Activated naive CD8-positive, alpha-beta T cell treated with anti-CD3 and anti-CD28 coated beads, Interleukin-2, amount 10 ng/mL, durations not matched to agents 7 days and 5 days (primary cell): ENCODE measurements around the gene MT1A. TPM values are rescaled to one million over a fixed set of nuclear protein-coding genes. Genes with fewer than 3 reads are reported as not detected.
"Not testable (repeated sequence)": the region's sequence is repeated elsewhere in the genome, so short reads cannot be mapped to it uniquely, and the experiment has no call there.

Experiments
- ATAC-seq: fragments of 150-1000 bp; cut with Tn5 transposase; one replicate; pipeline ENCODE4 v1.10.0; 2021; ENCODE audit warnings: low read depth, moderate library complexity
- POLR2A ChIA-PET: fragments of 350-600 bp; sonication (Branson Sonifier 250); formaldehyde crosslinking; loops from one replicate; lab custom pipeline; 2021; ENCODE audit warnings: antibody characterized with exemption; lab: Charles Lee
- DNase-seq: peaks from one replicate; pipeline ENCODE4 v3.0.0; 2021
- H3K27ac Mint-ChIP-seq: one replicate; pipeline ENCODE4 v1.8.0; 2022; ENCODE audit warnings: mild to moderate bottlenecking, mixed read lengths
- H3K27me3 Mint-ChIP-seq: one replicate; pipeline ENCODE4 v1.8.0; 2022; ENCODE audit warnings: mild to moderate bottlenecking, moderate library complexity, mixed read lengths
- H3K36me3 Mint-ChIP-seq: one replicate; pipeline ENCODE4 v1.8.0; 2021; ENCODE audit warnings: mild to moderate bottlenecking, mixed read lengths
- H3K4me1 Mint-ChIP-seq: one replicate; pipeline ENCODE4 v1.8.0; 2021; ENCODE audit warnings: mixed read lengths
- H3K4me3 Mint-ChIP-seq: one replicate; pipeline ENCODE4 v1.8.0; 2022; ENCODE audit warnings: mild to moderate bottlenecking, moderate library complexity, mixed read lengths
- H3K9me3 Mint-ChIP-seq: one replicate; pipeline ENCODE4 v1.8.0; 2021; ENCODE audit warnings: mixed read lengths
- total RNA-seq, 2 experiments: library from RNA; stranded (reverse); gene quantifications; one replicate each; pipeline ENCODE4 v1.2.3, GENCODE V29; 2021

MT1A gene
- total RNA-seq, 2 experiments from 2014 or later, result not detected

- Mint-ChIP-seq H3K4me1 (peaks cover 42% of the 10 kb centered on the region), H3K27me3 (peaks cover 66% of the 10 kb centered on the region)
- not testable (repeated sequence) for H3K27ac Mint-ChIP-seq, H3K4me3 Mint-ChIP-seq, ATAC-seq, H3K9me3 Mint-ChIP-seq, DNase-seq, H3K36me3 Mint-ChIP-seq
- POLR2A ChIA-PET, result interaction anchor here (1.0 kb wide), 1 partner anchor 14 kb away, joined by 3 read pairs; the partner anchor contains the start of gene MT1F
Observed at GRCh38 chr16:56671691-56672090, 33.2 kb downstream of the MT1A start.

DNA sequence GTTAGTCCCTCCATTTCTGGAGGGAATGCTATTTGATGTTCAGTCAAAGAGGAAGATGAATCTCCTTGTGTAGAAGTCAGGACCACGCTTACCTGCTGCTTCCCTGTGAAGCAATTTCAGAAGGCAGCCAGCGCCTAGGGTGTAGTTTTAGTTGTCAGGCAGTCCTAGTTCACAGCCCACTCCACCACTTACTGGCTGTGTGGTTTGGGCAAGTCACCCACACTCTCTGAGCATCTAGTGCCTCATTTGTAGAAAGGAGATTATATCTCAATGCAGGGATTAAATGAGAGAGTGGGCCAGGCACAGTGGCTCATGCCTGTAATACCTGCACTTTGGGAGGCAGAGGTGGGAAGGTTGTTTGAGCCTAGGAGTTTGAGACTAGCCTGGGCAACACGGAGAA is 33.7 kb downstream of the MT1A start:
- DNase-seq, H3K36me3 Mint-ChIP-seq, H3K27ac Mint-ChIP-seq, H3K9me3 Mint-ChIP-seq, H3K4me3 Mint-ChIP-seq, ATAC-seq, POLR2A ChIA-PET: not testable (repeated sequence)
- H3K27me3 Mint-ChIP-seq, result peaks cover 63% of the 10 kb centered on the region
- H3K4me1 Mint-ChIP-seq, result peaks cover 42% of the 10 kb centered on the region

GRCh38 chr16:56672761-56673536 is 34.5 kb downstream of the MT1A start:
- peaks cover 35% of the 10 kb centered on the region for H3K4me1 Mint-ChIP-seq
- no peaks in the 10 kb centered on the region for H3K36me3 Mint-ChIP-seq
- POLR2A ChIA-PET, result interaction anchor here (0.6 to 1.6 kb wide), 2 partner anchors 11 to 29 kb away, joined by 3 read pairs; no protein-coding TSS in a partner anchor
- no peaks in the 10 kb centered on the region for H3K9me3 Mint-ChIP-seq
- DNase-seq (no peak), ATAC-seq (no peak)
- no peak overlapping the region for H3K4me3 Mint-ChIP-seq
- no peak overlapping the region for H3K27ac Mint-ChIP-seq
- peaks cover 58% of the 10 kb centered on the region for H3K27me3 Mint-ChIP-seq

- H3K27me3 Mint-ChIP-seq, result peaks cover 50% of the 10 kb centered on the region
- H3K4me3 Mint-ChIP-seq, result no peak overlapping the region
- peaks cover 28% of the 10 kb centered on the region for H3K4me1 Mint-ChIP-seq
- peak; percentile 60 for ATAC-seq
- DNase-seq, result peak; percentile 46
- POLR2A ChIA-PET, result interaction anchor here (1.6 kb wide), 1 partner anchor 28 kb away, joined by 3 read pairs; no protein-coding TSS in a partner anchor
- no peak overlapping the region for H3K27ac Mint-ChIP-seq
- H3K9me3 Mint-ChIP-seq, result no peaks in the 10 kb centered on the region
- no peaks in the 10 kb centered on the region for H3K36me3 Mint-ChIP-seq
Observed at GRCh38 chr16:56673921-56674320, 35.5 kb downstream of the MT1A start.

DNA sequence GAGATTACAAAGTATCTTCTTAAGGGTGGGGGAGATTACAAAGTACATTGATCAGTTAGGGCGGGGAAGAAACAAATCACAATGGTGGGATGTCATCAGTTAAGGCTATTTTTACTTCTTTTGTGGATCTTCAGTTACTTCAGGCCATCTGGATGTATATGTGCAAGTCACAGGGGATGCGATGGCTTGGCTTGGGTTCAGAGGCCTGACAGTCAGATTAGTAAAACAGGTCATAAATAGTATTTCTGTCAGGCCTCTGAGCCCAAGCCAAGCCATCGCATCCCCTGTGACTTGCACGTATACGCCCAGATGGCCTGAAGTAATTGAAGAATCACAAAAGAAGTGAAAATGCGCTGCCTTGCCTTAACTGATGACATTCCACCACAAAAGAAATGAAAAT is 36.1 kb downstream of the MT1A start:
- H3K36me3 Mint-ChIP-seq, H3K27ac Mint-ChIP-seq, H3K9me3 Mint-ChIP-seq, DNase-seq, POLR2A ChIA-PET, ATAC-seq, H3K4me3 Mint-ChIP-seq: not testable (repeated sequence)
- Mint-ChIP-seq H3K27me3 (peaks cover 45% of the 10 kb centered on the region), H3K4me1 (peaks cover 24% of the 10 kb centered on the region)

- H3K4me3 Mint-ChIP-seq, result peak overlapping the region; percentile 83
- H3K4me1 Mint-ChIP-seq, result peaks cover 28% of the 10 kb centered on the region
- peak overlapping the region; percentile 75 for H3K27ac Mint-ChIP-seq
- peaks cover 33% of the 10 kb centered on the region for H3K27me3 Mint-ChIP-seq
- ATAC-seq (peak; percentile 77), DNase-seq (peak; percentile 74)
- H3K36me3 Mint-ChIP-seq, result no peaks in the 10 kb centered on the region
- no peaks in the 10 kb centered on the region for H3K9me3 Mint-ChIP-seq
- POLR2A ChIA-PET, result interaction anchor here (0.6 to 1.4 kb wide), 6 partner anchors 13 to 320 kb away, joined by 3 to 6 read pairs (median 4); partner anchors contain the start of genes MT1E and MT1F
Observed at GRCh38 chr16:56675685-56676210, 37.3 kb downstream of the MT1A start.

DNA sequence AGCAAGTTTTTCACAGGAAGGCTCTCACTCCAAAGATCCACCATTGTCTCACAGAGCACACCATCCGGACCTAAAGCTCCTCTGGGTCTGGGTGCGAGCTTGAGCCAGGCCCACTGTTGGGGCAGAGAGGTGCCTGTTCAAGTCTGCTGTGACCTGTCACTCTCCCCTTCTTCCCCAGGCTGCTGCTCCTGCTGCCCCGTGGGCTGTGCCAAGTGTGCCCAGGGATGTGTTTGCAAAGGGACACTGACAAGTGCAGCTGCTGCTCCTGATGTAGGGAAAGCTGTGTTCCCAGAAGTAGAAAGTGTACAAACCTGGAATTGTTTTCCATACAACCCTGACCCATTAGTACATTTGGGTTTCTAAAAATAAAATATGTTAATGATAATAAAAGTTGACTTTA is 39.0 kb downstream of the MT1A start:
- Mint-ChIP-seq H3K27ac (no peak overlapping the region), H3K36me3 (no peaks in the 10 kb centered on the region), H3K27me3 (peaks cover 17% of the 10 kb centered on the region), H3K4me1 (peaks cover 30% of the 10 kb centered on the region), H3K9me3 (no peaks in the 10 kb centered on the region), H3K4me3 (no peak overlapping the region)
- ATAC-seq (no peak), DNase-seq (no peak)
- POLR2A ChIA-PET, result interaction anchor here (0.7 to 1.1 kb wide), 2 partner anchors 24 to 95 kb away, joined by 3 read pairs; no protein-coding TSS in a partner anchor

- POLR2A ChIA-PET, result interaction anchor here (0.6 to 1.9 kb wide), 2 partner anchors 11 to 174 kb away, joined by 6 to 7 read pairs; partner anchors contain the start of genes MT1G and MT1H
- Mint-ChIP-seq H3K9me3 (no peaks in the 10 kb centered on the region), H3K36me3 (peaks cover under 1% of the 10 kb centered on the region), H3K4me3 (no peak overlapping the region), H3K27ac (no peak overlapping the region), H3K27me3 (peaks cover 9% of the 10 kb centered on the region), H3K4me1 (peaks cover 36% of the 10 kb centered on the region)
- DNase-seq (no peak), ATAC-seq (no peak)
Observed at GRCh38 chr16:56679078-56679730, 40.7 kb downstream of the MT1A start.

GRCh38 chr16:56679818-56680217 is 41.4 kb downstream of the MT1A start:
- H3K9me3 Mint-ChIP-seq, result no peaks in the 10 kb centered on the region
- peaks cover 5% of the 10 kb centered on the region for H3K27me3 Mint-ChIP-seq
- H3K4me3 Mint-ChIP-seq, result no peak overlapping the region
- H3K4me1 Mint-ChIP-seq, result peaks cover 36% of the 10 kb centered on the region
- peaks cover 3% of the 10 kb centered on the region for H3K36me3 Mint-ChIP-seq
- no peak for ATAC-seq
- DNase-seq, result no peak
- POLR2A ChIA-PET, result interaction anchor here (0.6 to 1.9 kb wide), 2 partner anchors 11 to 173 kb away, joined by 6 to 7 read pairs; partner anchors contain the start of genes MT1G and MT1H
- no peak overlapping the region for H3K27ac Mint-ChIP-seq

- peak; percentile 94 for ATAC-seq
- H3K36me3 Mint-ChIP-seq, result peaks cover 6% of the 10 kb centered on the region
- H3K27ac Mint-ChIP-seq, result peak within 1 kb of the TSS; percentile 95
- peaks cover 25% of the 10 kb centered on the region for H3K4me1 Mint-ChIP-seq
- peak within 1 kb of the TSS; percentile 97 for H3K4me3 Mint-ChIP-seq
- peak; percentile 95 for DNase-seq
- peaks cover 3% of the 10 kb centered on the region for H3K9me3 Mint-ChIP-seq
- H3K27me3 Mint-ChIP-seq, result no peaks in the 10 kb centered on the region
- POLR2A ChIA-PET, result interaction anchor here (0.8 to 2.8 kb wide), 17 partner anchors 8 to 76 kb away, joined by 3 to 28 read pairs (median 5); partner anchors contain the start of genes MT1E, MT1F, MT1G and MT1H
Observed at GRCh38 chr16:56681939-56682702, 43.7 kb downstream of the MT1A start, which contains the start of gene MT1X. MT1X (plus strand) TSS chr16:56682470; CDS start chr16:56682541, 71 bp downstream.

GRCh38 chr16:56682703-56683397 is 44.4 kb downstream of the MT1A start:
- Mint-ChIP-seq H3K36me3 (peaks cover 6% of the 10 kb centered on the region), H3K27me3 (no peaks in the 10 kb centered on the region), H3K9me3 (peaks cover 3% of the 10 kb centered on the region), H3K4me1 (peaks cover 25% of the 10 kb centered on the region), H3K4me3 (peak overlapping the region; percentile 97), H3K27ac (peak overlapping the region; percentile 95)
- POLR2A ChIA-PET, result interaction anchor here (0.8 to 2.8 kb wide), 17 partner anchors 8 to 76 kb away, joined by 3 to 28 read pairs (median 5); partner anchors contain the start of genes MT1E, MT1F, MT1G and MT1H
- DNase-seq (no peak), ATAC-seq (peak; percentile 4)
